Stimulated activated CD4-positive, alpha-beta T cell treated with anti-CD3 and anti-CD28 coated beads, Interleukin-12 subunit alpha, Interleukin-12 subunit beta, amount 100 ng/mL, for 48 hours (primary cell): ENCODE results near the gene GRK4.
A peak's percentile ranks its signal among the peaks of the same experiment; 100 is the strongest.
"Not testable (repeated sequence)": the region's sequence is repeated elsewhere in the genome, so short reads cannot be mapped to it uniquely, and the experiment has no call there.

ENCODE experiments used
- DNase-seq, 3 donors: peaks; one replicate each; pipeline ENCODE4 v3.0.0-alpha.2; 2020; ENCODE audit warnings: low read depth in 2 of 3, low spot score in 1 of 3

The GRK4 gene

GRCh38 chr4:2941138-2942036 is 22.0 kb upstream of the GRK4 start:
- no peak for DNase-seq

- no peak for DNase-seq
Observed at GRCh38 chr4:2942037-2942531, 21.3 kb upstream of the GRK4 start.

GRCh38 chr4:2942532-2943363 is 20.6 kb upstream of the GRK4 start:
- no peak for DNase-seq

GRCh38 chr4:2943364-2944090 is 19.8 kb upstream of the GRK4 start:
- no peak for DNase-seq

GRCh38 chr4:2944091-2944482 is 19.3 kb upstream of the GRK4 start:
- no peak for DNase-seq

- DNase-seq: no peak
Observed at GRCh38 chr4:2944586-2945526, 18.5 kb upstream of the GRK4 start.

- not testable (repeated sequence) for DNase-seq
Observed at GRCh38 chr4:2945619-2946604, 17.5 kb upstream of the GRK4 start.

GRCh38 chr4:2946812-2947600 is 16.4 kb upstream of the GRK4 start:
- DNase-seq: no peak

- DNase-seq: no peak
Observed at GRCh38 chr4:2947926-2948325, 15.4 kb upstream of the GRK4 start.

GRCh38 chr4:2948895-2949781 is 14.2 kb upstream of the GRK4 start:
- DNase-seq: no peak

- no peak for DNase-seq
Observed at GRCh38 chr4:2949782-2950125, 13.6 kb upstream of the GRK4 start.

GRCh38 chr4:2950221-2950989 is 13.0 kb upstream of the GRK4 start:
- DNase-seq: no peak

GRCh38 chr4:2953496-2953895 is 9.9 kb upstream of the GRK4 start:
- DNase-seq: no peak

GRCh38 chr4:2954358-2955185 is 8.8 kb upstream of the GRK4 start:
- peak; percentile 70 to 84 (median 84) for DNase-seq

- not testable (repeated sequence) for DNase-seq
Observed at GRCh38 chr4:2955186-2956044, 8.0 kb upstream of the GRK4 start.
